H1 (cell line): Measurements from ENCODE around the gene ZNF837. TPM values are rescaled to one million over a fixed set of nuclear protein-coding genes. Genes with fewer than 3 reads are reported as not detected.

Experiments
- CTCF ChIA-PET: fragments of 300-600 bp; sonication (Branson Sonifier 250); formaldehyde crosslinking; loops from one replicate; lab custom pipeline; 2021; ENCODE audit not compliant: partially characterized antibody; lab: Charles Lee
- POLR2A ChIA-PET: fragments of 300-600 bp; sonication (Branson Sonifier 250); formaldehyde crosslinking; loops from one replicate; lab custom pipeline; 2021; ENCODE audit warnings: inconsistent platforms; ENCODE audit not compliant: partially characterized antibody; lab: Charles Lee
- DNase-seq, 2 experiments: peaks; one replicate each; pipeline versions ENCODE4 v3.0.0 to v3.0.0-alpha.2; 2010 to 2022; ENCODE audit warnings: low spot score in 2 of 2, low read depth in 1 of 2, mixed read lengths in 1 of 2
- FAIRE-seq: peaks from 2 replicates; lab custom pipeline; 2011; peaks lifted over from hg19 to GRCh38; lab: Jason Lieb, UNC
- H2AFZ ChIP-seq: 2 replicates; pipeline ENCODE4 v1.8.1; 2012; ENCODE audit warnings: low read length, inconsistent platforms
- H2AK5ac ChIP-seq: 2 replicates; pipeline ENCODE4 v1.6.1; 2013; ENCODE audit warnings: low read depth, low read length
- H2BK120ac ChIP-seq: replicated peaks from 2 replicates; pipeline ENCODE3; 2013; ENCODE audit warnings: low read depth, low read length, inconsistent platforms
- H2BK12ac ChIP-seq: 2 replicates; pipeline ENCODE4 v1.6.1; 2013; ENCODE audit warnings: low read depth, low read length
- H2BK15ac ChIP-seq: 2 replicates; pipeline ENCODE4 v1.6.1; 2013; ENCODE audit warnings: low read length
- H2BK20ac ChIP-seq: 2 replicates; pipeline ENCODE4 v1.6.1; 2013; ENCODE audit warnings: low read length
- H2BK5ac ChIP-seq: 2 replicates; pipeline ENCODE4 v1.6.1; 2013; ENCODE audit warnings: low read depth, low read length
- H3K14ac ChIP-seq: 2 replicates; pipeline ENCODE4 v1.6.1; 2013; ENCODE audit warnings: inconsistent platforms; ENCODE audit not compliant: insufficient read length
- H3K18ac ChIP-seq: 2 replicates; pipeline ENCODE4 v1.6.1; 2013; ENCODE audit warnings: low read length; ENCODE audit errors: extremely low read depth
- H3K23ac ChIP-seq: 2 replicates; pipeline ENCODE4 v1.6.1; 2013; ENCODE audit warnings: inconsistent platforms; ENCODE audit not compliant: insufficient read length
- H3K23me2 ChIP-seq: 2 replicates; pipeline ENCODE4 v1.6.1; 2013; ENCODE audit warnings: low read depth, low read length
- H3K27ac ChIP-seq: 2 replicates; pipeline ENCODE4 v1.6.1; 2011; ENCODE audit warnings: low read depth, low read length, inconsistent platforms
- H3K27me3 ChIP-seq, 4 experiments: replicated peaks in 1 of 4; 1 replicate in 1 of 4; 2 replicates in 3 of 4; pipeline versions ENCODE4 v1.6.1 to v1.8.1; 2011 to 2013; ENCODE audit warnings: low read length in 3 of 4, mild to moderate bottlenecking in 3 of 4, inconsistent platforms in 2 of 4, mixed read lengths in 2 of 4, moderate library complexity in 1 of 4; ENCODE audit not compliant: control insufficient read depth in 3 of 4, insufficient read depth in 3 of 4; ENCODE audit errors: extremely low read depth in 1 of 4
- H3K36me3 ChIP-seq, 4 experiments: 2 replicates each; pipeline versions ENCODE4 v1.6.1 to v1.8.1; 2011 to 2013; ENCODE audit warnings: mild to moderate bottlenecking in 4 of 4, low read length in 3 of 4, moderate library complexity in 2 of 4, control low read depth in 1 of 4, inconsistent platforms in 1 of 4; ENCODE audit not compliant: insufficient read depth in 4 of 4, control insufficient read depth in 2 of 4
- H3K4ac ChIP-seq: replicated peaks from 2 replicates; pipeline ENCODE3; 2013; ENCODE audit warnings: low read length, low read depth, mixed read lengths, inconsistent platforms; ENCODE audit not compliant: insufficient read length
- H3K4me1 ChIP-seq, 4 experiments: replicated peaks in 1 of 4; 1 replicate in 1 of 4; 2 replicates in 3 of 4; pipeline versions ENCODE4 v1.6.1 to v1.8.1; 2011 to 2013; ENCODE audit warnings: low read length in 3 of 4, inconsistent platforms in 2 of 4, mixed read lengths in 1 of 4; ENCODE audit not compliant: insufficient read depth in 4 of 4, control insufficient read depth in 3 of 4
- H3K4me2 ChIP-seq, 2 experiments: 2 replicates each; pipeline versions ENCODE4 v1.6.1 to v1.8.1; 2011 to 2013; ENCODE audit warnings: low read depth in 2 of 2, low read length in 2 of 2, control low read depth in 1 of 2, inconsistent platforms in 1 of 2, mild to moderate bottlenecking in 1 of 2; ENCODE audit not compliant: insufficient read depth in 1 of 2
- H3K4me3 ChIP-seq, 4 experiments: fragments of 200-600, 300-600 bp in 1 of 4; sonication (generic), shearing (Covaris generic), sonication (Bioruptor Twin) in 1 of 4; 2 replicates each; pipeline versions ENCODE4 v1.5.1 to v1.8.1; 2011 to 2016; ENCODE audit warnings: low read length in 4 of 4, low read depth in 3 of 4, control low read depth in 2 of 4, inconsistent platforms in 2 of 4, mild to moderate bottlenecking in 2 of 4, mixed read lengths in 1 of 4, moderate library complexity in 1 of 4; ENCODE audit not compliant: insufficient read depth in 2 of 4; ENCODE audit errors: extremely low read depth in 1 of 4
- H3K56ac ChIP-seq: replicated peaks from 2 replicates; pipeline ENCODE3; 2013; ENCODE audit warnings: low read depth, mild to moderate bottlenecking, mixed read lengths, low read length, inconsistent platforms; ENCODE audit not compliant: insufficient read length
- H3K79me1 ChIP-seq: 2 replicates; pipeline ENCODE4 v1.6.1; 2013; ENCODE audit warnings: low read depth, low read length, control low read depth
- H3K79me2 ChIP-seq, 2 experiments: 2 replicates each; pipeline versions ENCODE4 v1.6.1 to v1.8.1; 2012 to 2013; ENCODE audit warnings: low read length in 2 of 2, mild to moderate bottlenecking in 2 of 2, inconsistent platforms in 1 of 2; ENCODE audit not compliant: insufficient read depth in 2 of 2, control insufficient read depth in 1 of 2
- H3K9ac ChIP-seq, 4 experiments: replicated peaks in 1 of 4; 1 replicate in 1 of 4; 2 replicates in 3 of 4; pipeline versions ENCODE4 v1.6.1 to v1.8.1; 2011 to 2013; ENCODE audit warnings: low read depth in 3 of 4, low read length in 3 of 4, control low read depth in 2 of 4, mild to moderate bottlenecking in 2 of 4, moderate library complexity in 2 of 4, inconsistent platforms in 1 of 4; ENCODE audit errors: extremely low read depth in 1 of 4
- H3K9me3 ChIP-seq, 2 experiments: 2 replicates each; pipeline versions ENCODE4 v1.6.1 to v1.8.1; 2012 to 2013; ENCODE audit warnings: mild to moderate bottlenecking in 2 of 2, moderate library complexity in 2 of 2, control low read depth in 1 of 2, inconsistent platforms in 1 of 2, low read depth in 1 of 2, low read length in 1 of 2, mixed read lengths in 1 of 2; ENCODE audit not compliant: insufficient read depth in 2 of 2
- H4K20me1 ChIP-seq, 2 experiments: replicated peaks in 1 of 2; 2 replicates each; pipeline versions ENCODE3 to v1.8.1; 2011 to 2013; ENCODE audit warnings: inconsistent platforms in 2 of 2, low read length in 2 of 2, mild to moderate bottlenecking in 1 of 2; ENCODE audit not compliant: insufficient read depth in 2 of 2, control insufficient read depth in 1 of 2
- H4K5ac ChIP-seq: 2 replicates; pipeline ENCODE4 v1.6.1; 2013; ENCODE audit warnings: low read length, low read depth, mixed read lengths, inconsistent platforms; ENCODE audit not compliant: insufficient read length
- H4K8ac ChIP-seq: 2 replicates; pipeline ENCODE4 v1.8.0; 2013; ENCODE audit warnings: mild to moderate bottlenecking, moderate library complexity, low read length, inconsistent platforms; ENCODE audit not compliant: insufficient read depth; ENCODE audit errors: extremely low read depth
- H4K91ac ChIP-seq: replicated peaks from 2 replicates; pipeline ENCODE3; 2013; ENCODE audit warnings: low read length, mixed read lengths, inconsistent platforms; ENCODE audit not compliant: insufficient read length
- BRCA1 ChIP-seq: IDR thresholded peaks from 2 replicates; pipeline ENCODE4 v1.6.1; 2012; ENCODE audit warnings: low read depth, low read length, improper control_type of control experiment
- CBX8 ChIP-seq: fragments of 300-800, 300-1000 bp; sonication (generic); IDR thresholded peaks from 2 replicates; pipeline ENCODE4 v1.7.1; 2016; ENCODE audit warnings: low read depth, low read length, borderline replicate concordance
- EGR1 ChIP-seq: IDR thresholded peaks from 2 replicates; pipeline ENCODE4 v1.6.1; 2011; ENCODE audit warnings: low read depth, low read length, borderline replicate concordance
- HDAC6 ChIP-seq: IDR thresholded peaks from one replicate; pipeline ENCODE4 v1.7.1; 2012; ENCODE audit warnings: low read depth, mild to moderate bottlenecking, inconsistent platforms, low read length, moderate library complexity
- JUND ChIP-seq: IDR thresholded peaks from 2 replicates; pipeline ENCODE4 v1.6.1; 2011; ENCODE audit warnings: mild to moderate bottlenecking, improper control_type of control experiment, low read length
- NANOG ChIP-seq: IDR thresholded peaks from 2 replicates; pipeline ENCODE4 v1.6.1; 2011; ENCODE audit warnings: low read length, low read depth, mild to moderate bottlenecking, inconsistent platforms; ENCODE audit not compliant: insufficient read depth, poor library complexity, severe bottlenecking
- PHF8 ChIP-seq: fragments of 200-600 bp; sonication (generic); conservative IDR thresholded peaks from 2 replicates; pipeline ENCODE4 v1.7.1; 2012; ENCODE audit warnings: low read depth, mild to moderate bottlenecking, inconsistent platforms, low read length, moderate library complexity
- POLR2AphosphoS5 ChIP-seq: IDR thresholded peaks from 2 replicates; pipeline ENCODE4 v1.6.1; 2011; ENCODE audit warnings: low read depth, low read length
- RFX5 ChIP-seq: IDR thresholded peaks from 2 replicates; pipeline ENCODE4 v1.6.1; 2011; ENCODE audit warnings: low read depth, low read length, improper control_type of control experiment, borderline replicate concordance
- RXRA ChIP-seq: IDR thresholded peaks from 2 replicates; pipeline ENCODE4 v1.6.1; 2011; ENCODE audit warnings: low read depth, mild to moderate bottlenecking, low read length, moderate library complexity; ENCODE audit not compliant: insufficient read depth
- SP2 ChIP-seq: IDR thresholded peaks from 2 replicates; pipeline ENCODE4 v1.6.1; 2012; ENCODE audit warnings: mild to moderate bottlenecking, low read length, inconsistent platforms
- TAF1 ChIP-seq: IDR thresholded peaks from 2 replicates; pipeline ENCODE4 v1.6.1; 2011; ENCODE audit warnings: mild to moderate bottlenecking, low read depth, low read length
- TBP ChIP-seq: IDR thresholded peaks from 2 replicates; pipeline ENCODE4 v1.6.1; 2011; ENCODE audit warnings: low read depth, low read length, improper control_type of control experiment
- TCF12 ChIP-seq: IDR thresholded peaks from 2 replicates; pipeline ENCODE4 v1.6.1; 2011; ENCODE audit warnings: low read depth, mild to moderate bottlenecking, low read length
- WGBS, 2 experiments: shearing (Covaris generic) in 1 of 2; methylation state at CpG; one replicate each; pipeline versions ENCODE4 v1.1.6 to v1.1.7; 2013 to 2015; ENCODE audit warnings: low lambda C conversion rate in 2 of 2, mixed read lengths in 2 of 2, inconsistent platforms in 1 of 2, low coverage in 1 of 2, missing lambda C conversion rate in 1 of 2; ENCODE audit not compliant: insufficient replicate concordance in 2 of 2, insufficient coverage in 1 of 2, insufficient read length in 1 of 2; ENCODE audit errors: extremely low coverage in 1 of 2, missing lambda C conversion rate in 1 of 2; 5-methylcytosine and 5-hydroxymethylcytosine counted together
- polyA plus RNA-seq, 7 experiments: library from polyadenylated mRNA; depleted of rRNA in 3 of 7; stranded (reverse) in 5 of 7; unstranded in 2 of 7; fragments of >200 nt in 5 of 7; fragments of 200-250 nt in 2 of 7; gene quantifications; 1 replicate in 5 of 7; 2 replicates in 1 of 7; 4 replicates in 1 of 7; pipeline versions ENCODE4 v1.2.1 to v1.2.3, GENCODE V29; 2011 to 2013; ENCODE audit warnings: missing spikeins in 2 of 7, mixed read lengths in 2 of 7
- total RNA-seq: library from RNA; stranded (reverse); fragmentation: NEBNext Ultra II Directional; extraction: Animal tissue kit (Norgen Biotek cat#: 25700); gene quantifications from 2 replicates; pipeline ENCODE4 v1.2.1, GENCODE V29; 2021
- TF ChIP-seq, protein P1 (sequence below): IDR thresholded peaks from 2 replicates; pipeline ENCODE4 v1.6.1; 2012; ENCODE audit warnings: inconsistent platforms

The ZNF837 gene
- total and polyA plus RNA-seq, 2 of the 8 experiments (the other 6 are each of a cell fraction or from before 2014, with no cell fraction given), result 1.9 to 3.3 TPM

- ChIA-PET POLR2A (interaction anchor here (1.6 to 2.1 kb wide), 3 partner anchors 21 to 54 kb away, joined by 4 to 8 read pairs (median 5); partner anchors contain the start of genes RNF225 and ZNF497), CTCF (interaction anchor here (1.1 to 1.3 kb wide), 2 partner anchors 15 to 51 kb away, joined by 3 read pairs; no protein-coding TSS in a partner anchor)
- Histone ChIP-seq H2BK20ac (no peak overlapping the region), H2BK12ac (no peak overlapping the region), H2BK5ac (no peak overlapping the region), H3K4me2 (no peak overlapping the region), H2AFZ (no peak overlapping the region), H3K14ac (no peak overlapping the region), H2BK120ac (no peak overlapping the region), H4K20me1 (no peaks in the 10 kb centered on the region), H3K23me2 (no peaks in the 10 kb centered on the region), H3K56ac (no peak overlapping the region), H3K4me1 (no peaks in the 10 kb centered on the region), H4K5ac (no peak overlapping the region), H2BK15ac (no peak overlapping the region), H3K27me3 (no peaks in the 10 kb centered on the region), H4K91ac (no peak overlapping the region), H3K9me3 (peaks cover 6 to 7% of the 10 kb centered on the region in 2 experiments; a peak in 2 of 4 replicates), H3K18ac (no peak overlapping the region), H3K23ac (no peak overlapping the region), H3K79me1 (no peaks in the 10 kb centered on the region), H3K4ac (no peak overlapping the region), H3K4me3 (no peak overlapping the region), H2AK5ac (no peak overlapping the region), H3K36me3 (peaks cover 0 to 14% (median 6%) of the 10 kb centered on the region in 4 experiments; a peak in 4 of 8 replicates), H3K79me2 (no peaks in the 10 kb centered on the region), H3K27ac (no peak overlapping the region), H4K8ac (no peak overlapping the region), H3K9ac (no peak overlapping the region)
- no peak for FAIRE-seq
- DNase-seq, result no peak
- WGBS, 2 experiments, result 97% methylated on average over 5 of the region's 5 CpGs; no CpG with 5 or more reads in 1 of the 2 experiments
- TF ChIP-seq, protein P1, sequence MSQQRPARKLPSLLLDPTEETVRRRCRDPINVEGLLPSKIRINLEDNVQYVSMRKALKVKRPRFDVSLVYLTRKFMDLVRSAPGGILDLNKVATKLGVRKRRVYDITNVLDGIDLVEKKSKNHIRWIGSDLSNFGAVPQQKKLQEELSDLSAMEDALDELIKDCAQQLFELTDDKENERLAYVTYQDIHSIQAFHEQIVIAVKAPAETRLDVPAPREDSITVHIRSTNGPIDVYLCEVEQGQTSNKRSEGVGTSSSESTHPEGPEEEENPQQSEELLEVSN, result no peak
- no peak for TF ChIP-seq HDAC6
- TF ChIP-seq RFX5, result no peak
- TF ChIP-seq TBP, result no peak
- no peak for TF ChIP-seq CBX8
- no peak for TF ChIP-seq PHF8
- TF ChIP-seq POLR2AphosphoS5, result no peak
- TF ChIP-seq JUND, result no peak
- TF ChIP-seq NANOG, result no peak
- TF ChIP-seq BRCA1, result no peak
- TF ChIP-seq TAF1, result no peak
- TF ChIP-seq SP2, result no peak
- no peak for TF ChIP-seq EGR1
- TF ChIP-seq TCF12, result no peak
- no peak for TF ChIP-seq RXRA
Measured at GRCh38 chr19:58416604-58417003, 35.8 kb upstream of the ZNF837 start.
